Esophagus squamous epithelium (tissue), 5 donors: Measurements from ENCODE around the gene KIAA0753. TPM values are rescaled to one million over a fixed set of nuclear protein-coding genes. Genes with fewer than 3 reads are reported as not detected.

Experiments used
- DNase-seq: peaks from one replicate; lab custom pipeline; 2025; lab: John Stamatoyannopoulos, UW
- H3K27ac ChIP-seq, 4 donors: fragments of 200-600 bp; sonication (generic); one replicate each; pipeline ENCODE4 v1.5.1; 2016 to 2019; ENCODE audit warnings: mild to moderate bottlenecking in 1 of 4
- H3K27me3 ChIP-seq, 4 donors: fragments of 200-600 bp; sonication (generic); 1 replicate in 3 of 4; 2 replicates in 1 of 4; pipeline versions ENCODE4 v1.5.1 to v1.6.0; 2017 to 2021; ENCODE audit warnings: antibody characterized with exemption in 1 of 4
- H3K36me3 ChIP-seq, 3 donors: fragments of 200-600 bp; sonication (generic); one replicate each; pipeline ENCODE4 v1.5.1; 2016 to 2019
- H3K4me1 ChIP-seq, 3 donors: fragments of 200-600 bp; sonication (generic); one replicate each; pipeline ENCODE4 v1.5.1; 2017 to 2019
- H3K4me3 ChIP-seq, 4 donors: fragments of 200-600 bp; sonication (generic); 1 replicate in 3 of 4; 2 replicates in 1 of 4; pipeline ENCODE4 v1.5.1; 2016 to 2019; ENCODE audit warnings: mild to moderate bottlenecking in 2 of 4, moderate library complexity in 1 of 4
- H3K9me3 ChIP-seq, 3 donors: fragments of 200-600 bp; sonication (generic); one replicate each; pipeline ENCODE4 v1.5.1; 2016 to 2019
- CTCF ChIP-seq, 6 experiments: fragments of 450-650 bp in 4 of 6; fragments of 200-600 bp in 2 of 6; sonication (generic) in 2 of 6; IDR thresholded peaks; one replicate each; pipeline ENCODE4 v1.5.1; 2016 to 2019; ENCODE audit warnings: antibody characterized with exemption in 6 of 6, mild to moderate bottlenecking in 4 of 6, moderate library complexity in 4 of 6
- POLR2A ChIP-seq, 4 donors: fragments of 450-650 bp; IDR thresholded peaks; one replicate each; pipeline ENCODE4 v1.6.1; 2017; ENCODE audit warnings: antibody characterized with exemption in 4 of 4, mild to moderate bottlenecking in 4 of 4, moderate library complexity in 3 of 4
- WGBS, 2 donors: methylation state at CpG; one replicate each; pipeline ENCODE4 v1.1.5; 2018; 5-methylcytosine and 5-hydroxymethylcytosine counted together
- intact Hi-C: fragments of 100-400 bp; cut with DNase I; formaldehyde crosslinking; loops from one replicate; pipeline ENCODE4 v1.15.0; 2022
- total RNA-seq, 4 donors: library from RNA; depleted of rRNA; stranded (reverse); fragments of >200 nt; gene quantifications; one replicate each; pipeline ENCODE4 v1.1.0, GENCODE V29; 2016
- donor health status: DM: yes; HTN: yes; CAD: no.

The KIAA0753 gene
- total RNA-seq, 4 donors from 2014 or later = 8.1 to 17.4 (median 11.4) TPM

- H3K36me3 ChIP-seq = peaks cover 0 to 98% (median 11%) of the 10 kb centered on the region in 3 donors
- no peak overlapping the region for H3K27ac ChIP-seq
- no peak for TF ChIP-seq CTCF (IDR thresholded peaks at IDR 0.05)
- no peak for TF ChIP-seq POLR2A (IDR thresholded peaks at IDR 0.05)
- no peak for DNase-seq
- intact Hi-C loops = no loop called here
- H3K4me3 ChIP-seq = no peak overlapping the region
- no peaks in the 10 kb centered on the region for H3K4me1 ChIP-seq
- H3K27me3 ChIP-seq = no peaks in the 10 kb centered on the region
- H3K9me3 ChIP-seq = no peaks in the 10 kb centered on the region
- WGBS, 2 donors = 88 to 98% methylated on average over 6 of the region's 6 CpGs
Observed at GRCh38 chr17:6626616-6627015, 13.9 kb downstream of the KIAA0753 start.

GRCh38 chr17:6623941-6624340 lies 16.6 kb downstream of the KIAA0753 start:
- no peaks in the 10 kb centered on the region for H3K9me3 ChIP-seq
- H3K27me3 ChIP-seq = no peaks in the 10 kb centered on the region
- WGBS, 2 donors = 91 to 94% methylated on average over 3 of the region's 3 CpGs
- DNase-seq = no peak
- no peaks in the 10 kb centered on the region for H3K4me1 ChIP-seq
- no peak overlapping the region for H3K27ac ChIP-seq
- H3K36me3 ChIP-seq = peaks cover 0 to 100% (median 7%) of the 10 kb centered on the region in 3 donors
- intact Hi-C loops = no loop called here
- H3K4me3 ChIP-seq = no peak overlapping the region
- TF ChIP-seq CTCF (IDR thresholded peaks at IDR 0.05) = no peak
- no peak for TF ChIP-seq POLR2A (IDR thresholded peaks at IDR 0.05)

DNA sequence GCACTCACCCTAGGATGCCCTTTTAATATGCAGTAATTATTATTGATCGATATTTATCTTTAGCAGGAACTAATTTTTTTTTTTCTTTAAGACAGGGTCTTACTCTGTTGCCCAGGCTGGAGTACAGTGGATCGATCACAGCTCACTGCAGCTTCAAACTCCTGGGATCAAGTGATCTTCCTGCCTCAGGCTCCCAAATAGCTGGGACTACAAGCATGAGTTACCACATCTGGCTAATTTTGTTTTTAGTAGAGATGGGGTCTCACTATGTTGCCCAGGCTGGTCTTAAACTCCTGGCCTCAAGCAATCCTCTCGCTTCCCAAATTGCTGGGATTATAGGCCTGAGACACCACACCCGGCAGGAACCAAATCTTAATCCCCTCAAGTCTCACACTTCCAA lies 29.3 kb downstream of the KIAA0753 start:
- H3K4me3 ChIP-seq = no peak overlapping the region
- no peak for DNase-seq
- H3K9me3 ChIP-seq = no peaks in the 10 kb centered on the region
- peaks cover 0 to 5% (median 0%) of the 10 kb centered on the region in 3 donors for H3K4me1 ChIP-seq
- 83 to 86% methylated on average over 4 of the region's 4 CpGs for WGBS, 2 donors
- TF ChIP-seq POLR2A (IDR thresholded peaks at IDR 0.05) (no peak), CTCF (IDR thresholded peaks at IDR 0.05) (no peak)
- intact Hi-C loops = no loop called here
- H3K27ac ChIP-seq = no peak overlapping the region
- H3K27me3 ChIP-seq = no peaks in the 10 kb centered on the region
- H3K36me3 ChIP-seq = peaks cover 5 to 89% (median 26%) of the 10 kb centered on the region in 3 donors

GRCh38 chr17:6610011-6610410 lies 30.5 kb downstream of the KIAA0753 start:
- H3K27ac ChIP-seq = no peak overlapping the region
- no peaks in the 10 kb centered on the region for H3K9me3 ChIP-seq
- TF ChIP-seq CTCF (IDR thresholded peaks at IDR 0.05) (no peak), POLR2A (IDR thresholded peaks at IDR 0.05) (no peak)
- 90 to 94% methylated on average over 5 of the region's 5 CpGs for whole genome bisulfite sequencing, 2 donors
- no peak for DNase-seq
- H3K4me3 ChIP-seq = no peak overlapping the region
- peaks cover 0 to 5% (median 0%) of the 10 kb centered on the region in 3 donors for H3K4me1 ChIP-seq
- no peaks in the 10 kb centered on the region for H3K27me3 ChIP-seq
- intact Hi-C loops = no loop called here
- H3K36me3 ChIP-seq = peaks cover 5 to 89% (median 26%) of the 10 kb centered on the region in 3 donors

DNA sequence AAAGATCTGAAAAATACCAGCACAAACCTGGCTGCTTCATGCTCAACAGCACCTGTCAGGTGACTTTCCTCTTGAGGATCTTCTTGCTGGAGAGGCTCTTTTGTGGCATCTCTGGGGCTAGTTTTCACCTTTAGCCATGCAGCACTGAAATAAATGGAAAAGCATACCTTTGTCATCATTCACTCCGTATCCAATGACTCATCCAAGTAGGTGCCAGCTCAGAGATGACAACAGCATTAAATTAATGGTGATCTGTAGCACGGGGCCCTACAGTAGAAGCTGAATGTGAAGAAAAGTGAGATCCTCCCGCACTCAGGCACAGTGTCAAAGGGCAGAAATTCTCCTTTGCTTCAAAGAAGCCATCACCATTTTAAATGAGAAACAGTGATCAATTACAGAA lies 32.2 kb downstream of the KIAA0753 start:
- intact Hi-C loops = no loop called here
- peaks cover 0 to 13% (median 0%) of the 10 kb centered on the region in 3 donors for H3K4me1 ChIP-seq
- no peaks in the 10 kb centered on the region for H3K9me3 ChIP-seq
- peaks cover 5 to 91% (median 26%) of the 10 kb centered on the region in 3 donors for H3K36me3 ChIP-seq
- no peak for DNase-seq
- H3K27ac ChIP-seq = no peak overlapping the region
- WGBS, 2 donors = 32 to 81% methylated on average over 3 of the region's 3 CpGs
- no peak for TF ChIP-seq POLR2A (IDR thresholded peaks at IDR 0.05)
- TF ChIP-seq CTCF (IDR thresholded peaks at IDR 0.05) = no peak
- no peak overlapping the region for H3K4me3 ChIP-seq
- no peaks in the 10 kb centered on the region for H3K27me3 ChIP-seq
